NB4 (cell line): ENCODE measurements around the gene RBM38.

Experiments
- CTCF ChIP-seq: IDR thresholded peaks from one replicate; pipeline ENCODE4 v1.5.1; 2012; ENCODE audit warnings: low read depth, low read length
- MAX ChIP-seq: IDR thresholded peaks from 2 replicates; pipeline ENCODE4 v1.6.1; 2011; ENCODE audit warnings: low read depth, low read length
- POLR2A ChIP-seq: IDR thresholded peaks from 2 replicates; pipeline ENCODE4 v1.6.1; 2011; ENCODE audit warnings: mild to moderate bottlenecking; ENCODE audit not compliant: insufficient read length; ENCODE audit errors: extremely low read depth

GRCh38 chr20:57388953-57389694 is 2.1 kb upstream of the RBM38 start:
- TF ChIP-seq CTCF (peak; percentile 49), MAX (peak; percentile 63), POLR2A (peak; percentile 67)
